Neutrophil (primary cell): ENCODE results near the gene DCN.
"Not testable (repeated sequence)": the region's sequence is repeated elsewhere in the genome, so short reads cannot be mapped to it uniquely, and the experiment has no call there.

ENCODE experiments used
- H3K27ac ChIP-seq: fragments of 200-600 bp; sonication (generic); 2 replicates; pipeline ENCODE4 v1.5.1; 2016; ENCODE audit warnings: mild to moderate bottlenecking, moderate library complexity
- H3K27me3 ChIP-seq: fragments of 200-600 bp; sonication (generic); 2 replicates; pipeline ENCODE4 v1.6.0; 2016; ENCODE audit warnings: mild to moderate bottlenecking
- H3K36me3 ChIP-seq: fragments of 200-600 bp; sonication (generic); 2 replicates; pipeline ENCODE4 v1.5.1; 2017
- H3K4me1 ChIP-seq, 2 experiments: fragments of 200-600 bp in 1 of 2; sonication (generic) in 1 of 2; 1 replicate in 1 of 2; 2 replicates in 1 of 2; pipeline versions ENCODE4 v1.5.1 to v1.6.1; 2013 to 2016; ENCODE audit warnings: low read depth in 1 of 2, low read length in 1 of 2, mild to moderate bottlenecking in 1 of 2, moderate library complexity in 1 of 2; ENCODE audit not compliant: control insufficient read depth in 1 of 2, insufficient read depth in 1 of 2
- H3K4me3 ChIP-seq, 2 experiments: fragments of 200-600 bp in 1 of 2; sonication (generic) in 1 of 2; 1 replicate in 1 of 2; 2 replicates in 1 of 2; pipeline ENCODE4 v1.5.1; 2013 to 2016; ENCODE audit warnings: low read depth in 1 of 2, low read length in 1 of 2, mild to moderate bottlenecking in 1 of 2, moderate library complexity in 1 of 2
- H3K9me3 ChIP-seq: fragments of 200-600 bp; sonication (generic); 2 replicates; pipeline ENCODE4 v1.5.1; 2016
- CTCF ChIP-seq: fragments of 200-600 bp; sonication (generic); IDR thresholded peaks from 2 replicates; pipeline ENCODE4 v1.5.1; 2016; ENCODE audit warnings: antibody characterized with exemption

The DCN gene

GRCh38 chr12:91210618-91211017 is 28.0 kb upstream of the DCN start:
- Histone ChIP-seq H3K9me3 (no peaks in the 10 kb centered on the region), H3K27me3 (no peaks in the 10 kb centered on the region), H3K4me3 (no peak overlapping the region), H3K27ac (no peak overlapping the region), H3K36me3 (no peaks in the 10 kb centered on the region), H3K4me1 (no peaks in the 10 kb centered on the region)
- no peak for TF ChIP-seq CTCF

GRCh38 chr12:91210144-91210543 is 27.5 kb upstream of the DCN start:
- no peak for TF ChIP-seq CTCF
- Histone ChIP-seq H3K36me3 (no peaks in the 10 kb centered on the region), H3K27ac (no peak overlapping the region), H3K9me3 (no peaks in the 10 kb centered on the region), H3K4me1 (no peaks in the 10 kb centered on the region), H3K4me3 (no peak overlapping the region), H3K27me3 (no peaks in the 10 kb centered on the region)

GRCh38 chr12:91207301-91207700 is 24.7 kb upstream of the DCN start:
- H3K27me3 ChIP-seq, H3K4me3 ChIP-seq, H3K36me3 ChIP-seq, H3K27ac ChIP-seq, H3K9me3 ChIP-seq, H3K4me1 ChIP-seq: not testable (repeated sequence)

GRCh38 chr12:91205811-91206210 is 23.2 kb upstream of the DCN start:
- Histone ChIP-seq H3K4me1 (no peaks in the 10 kb centered on the region), H3K4me3 (no peak overlapping the region), H3K27ac (no peak overlapping the region), H3K36me3 (no peaks in the 10 kb centered on the region), H3K27me3 (no peaks in the 10 kb centered on the region), H3K9me3 (no peaks in the 10 kb centered on the region)
- TF ChIP-seq CTCF, result no peak

GRCh38 chr12:91204421-91204820 is 21.8 kb upstream of the DCN start:
- Histone ChIP-seq H3K27me3 (no peaks in the 10 kb centered on the region), H3K4me1 (no peaks in the 10 kb centered on the region), H3K27ac (no peak overlapping the region), H3K36me3 (no peaks in the 10 kb centered on the region), H3K4me3 (no peak overlapping the region), H3K9me3 (no peaks in the 10 kb centered on the region)
- no peak for TF ChIP-seq CTCF

- H3K27me3 ChIP-seq, result no peaks in the 10 kb centered on the region
- no peak for TF ChIP-seq CTCF
- no peaks in the 10 kb centered on the region for H3K9me3 ChIP-seq
- H3K4me3 ChIP-seq, result no peak overlapping the region
- H3K27ac ChIP-seq, result no peak overlapping the region
- no peaks in the 10 kb centered on the region for H3K4me1 ChIP-seq
- H3K36me3 ChIP-seq, result no peaks in the 10 kb centered on the region
Measured at GRCh38 chr12:91203610-91204009, 21.0 kb upstream of the DCN start.
